ENCODE data around the gene LYPD6.

GRCh38 chr2:149473068-149473467 lies 142.7 kb downstream of the LYPD6 start:
- TF ChIP-seq CTCF (tag by site-specific recombination; IDR thresholded peaks at IDR 0.05) (no peak), ZNF274 (IDR thresholded peaks at IDR 0.05; ENCODE audit: low read length) (no peak), ZNF274 (tag by site-specific recombination; IDR thresholded peaks at IDR 0.05; ENCODE audit: borderline replicate concordance) (no peak), ZNF121 (tag by site-specific recombination; IDR thresholded peaks at IDR 0.05) (no peak), PBX3 (CRISPR knock-in tag; IDR thresholded peaks at IDR 0.05) (no peak), YY1 (tag by site-specific recombination; IDR thresholded peaks at IDR 0.05) (no peak), ZNF560 (tag by site-specific recombination; IDR thresholded peaks at IDR 0.05; ENCODE audit: borderline replicate concordance) (no peak), ZXDB (tag by site-specific recombination; IDR thresholded peaks at IDR 0.05) (no peak), REST (tag by site-specific recombination; IDR thresholded peaks at IDR 0.05) (no peak), SP3 (tag by site-specific recombination; IDR thresholded peaks at IDR 0.05) (no peak)
